ENCODE measurements around the gene NRAP. TPM values are rescaled to one million over a fixed set of nuclear protein-coding genes. Genes with fewer than 3 reads are reported as not detected.

The NRAP gene
- total and polyA plus RNA-seq, 2 donors (not counting 3 experiments of a cell fraction or from before 2014, with no cell fraction given): not detected

- ChIA-PET CTCF (interaction anchor here (0.6 to 1.5 kb wide), 25 partner anchors 10 to 441 kb away, joined by 3 to 23 read pairs (median 4); partner anchors contain the start of gene NRAP), POLR2A (no interaction called here)
- Histone ChIP-seq H3K9me1 (replicated peaks; ENCODE audit: control insufficient read depth, extremely low read depth, insufficient read depth, low read length) (no peaks in the 10 kb centered on the region), H4K20me1 (replicated peaks; ENCODE audit: control insufficient read depth, extremely low read depth, insufficient read depth, low read length) (no peaks in the 10 kb centered on the region), H3K27ac (ENCODE audit: insufficient read depth, low read depth, low read length) (peak within 1 kb of the TSS; percentile 90), H3K36me3 (ENCODE audit: control insufficient read depth in 2 of 2, extremely low read depth in 1 of 2, insufficient read depth in 2 of 2, low read length in 2 of 2) (no peaks in the 10 kb centered on the region), H3K27me3 (ENCODE audit: control insufficient read depth in 2 of 2, insufficient read depth in 2 of 2, low read length in 2 of 2) (no peaks in the 10 kb centered on the region), H3K4me3 (replicated peaks in 1 of 3; ENCODE audit: insufficient read depth in 1 of 3, low read depth in 1 of 3, low read length in 3 of 3) (peak within 1 kb of the TSS; percentile 77 to 82 (median 78)), H2AFZ (ENCODE audit: low read depth, low read length) (peak within 1 kb of the TSS; percentile 79), H3K4me1 (ENCODE audit: control insufficient read depth, extremely low read depth, insufficient read depth, low read length) (peaks cover 11% of the 10 kb centered on the region), H3K9me3 (replicated peaks; ENCODE audit: control insufficient read depth, insufficient read depth, low read length) (no peaks in the 10 kb centered on the region), H3K4me2 (ENCODE audit: insufficient read depth, low read length) (peak within 1 kb of the TSS; percentile 81), H3K9ac (replicated peaks; ENCODE audit: extremely low read depth, insufficient read depth, low read length) (peak within 1 kb of the TSS; percentile 86), H3K79me2 (ENCODE audit: control insufficient read depth, insufficient read depth, low read length) (peaks cover 29% of the 10 kb centered on the region)
- FAIRE-seq: peak; percentile 69
- intact Hi-C loops (cut with micrococcal nuclease): loop anchor here (1.0 to 5.0 kb wide), 8 partner anchors 26 to 727 kb away; partner anchors contain the start of genes ADRB1, CCDC186, DCLRE1A and NHLRC2
- TF ChIP-seq GATA2 (IDR thresholded peaks at IDR 0.05; ENCODE audit: insufficient read depth, insufficient read length, low read depth, low read length): no peak
- TF ChIP-seq POLR2AphosphoS5 (IDR thresholded peaks at IDR 0.05; ENCODE audit: insufficient read depth, low read depth, low read length): no peak
- no peak for TF ChIP-seq MAX (IDR thresholded peaks at IDR 0.05; ENCODE audit: insufficient read depth, insufficient read length)
- no peak for TF ChIP-seq EZH2 (IDR thresholded peaks at IDR 0.05; ENCODE audit: borderline replicate concordance, low read depth, low read length, severe bottlenecking)
- no peak for TF ChIP-seq MYC (IDR thresholded peaks at IDR 0.05; ENCODE audit: low read depth, low read length)
- TF ChIP-seq FOS (IDR thresholded peaks at IDR 0.05; ENCODE audit: borderline replicate concordance, insufficient read depth, low read length): no peak
- TF ChIP-seq JUN (IDR thresholded peaks at IDR 0.05; ENCODE audit: borderline replicate concordance, insufficient read depth, insufficient read length, low read depth): no peak
- peak; percentile 53 for TF ChIP-seq POLR2A (IDR thresholded peaks at IDR 0.05; ENCODE audit: low read depth, low read length)
- peak in 1 of 2 donors; percentile 29 for TF ChIP-seq CTCF (IDR thresholded peaks at IDR 0.05; ENCODE audit: extremely low read depth in 1 of 2, insufficient read depth in 1 of 2, low read depth in 1 of 2, low read length in 2 of 2)
- dilution Hi-C loops (cut with MboI; ENCODE audit: extremely low pct_ligation_motif_present, low sequenced_read_pairs): no loop called here
- no TSS peak for BruUV-seq (replicated peaks)
- peak; percentile 81 for DNase-seq (ENCODE audit: low read depth, low spot score)
Observed at GRCh38 chr10:113679463-113680189, 15.8 kb upstream of the NRAP start, which contains the start of gene CASP7. Gene CASP7 (plus strand): TSS chr10:113679912. CDS start chr10:113697494, 17,582 bp downstream.

Data from endothelial cell of umbilical vein (primary cell).